HG02571 (cell line): ENCODE measurements around the gene TEK.

Experiments used
- ATAC-seq: cut with Tn5 transposase; IDR thresholded peaks from one replicate; pipeline ENCODE4 v1.9.1; 2021; ENCODE audit warnings: mild to moderate bottlenecking, moderate library complexity; ENCODE audit not compliant: unreplicated experiment

The TEK gene

GRCh38 chr9:27118916-27119315, 9.9 kb downstream of the TEK start:
- ATAC-seq = no peak

DNA sequence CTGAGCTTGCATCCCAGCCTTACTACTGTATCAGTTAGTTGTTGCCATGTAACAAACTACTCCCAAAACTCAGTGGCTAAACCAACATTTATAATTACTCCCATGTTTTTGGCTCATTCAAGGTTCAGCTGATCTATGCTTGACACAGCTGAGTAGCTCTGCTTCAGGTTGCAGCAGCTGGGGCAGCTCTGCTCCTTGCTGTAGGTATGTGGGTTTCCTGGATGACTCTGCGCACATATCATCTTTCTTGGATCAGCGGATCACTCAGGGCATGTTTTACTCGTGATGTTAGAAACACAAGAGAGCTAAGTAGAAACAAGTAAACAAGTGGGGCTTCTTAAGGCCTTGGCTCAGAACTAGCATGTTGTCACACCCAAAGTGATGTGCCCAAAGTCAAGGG, 15.1 kb downstream of the TEK start:
- no peak for ATAC-seq

DNA sequence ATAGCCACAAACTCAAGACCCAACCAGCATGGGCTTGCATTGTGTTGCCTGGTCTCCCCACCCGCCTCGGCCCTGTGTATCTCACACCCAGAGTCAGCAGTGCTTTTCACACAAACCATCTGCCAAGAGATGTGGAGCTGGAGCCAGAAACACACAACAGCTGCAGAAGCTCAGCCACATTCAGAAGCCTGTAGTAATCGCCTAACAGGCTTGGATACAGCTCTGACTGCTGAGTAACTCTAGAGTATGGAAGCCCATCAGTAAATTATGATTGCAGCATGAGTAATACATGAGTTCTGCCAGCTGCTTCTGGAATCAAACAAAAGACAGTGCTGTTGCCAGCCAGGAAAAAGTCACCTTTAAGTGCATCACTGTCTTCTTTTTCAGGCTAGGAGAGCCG, 16.0 kb downstream of the TEK start:
- ATAC-seq = no peak

- ATAC-seq = no peak
These were observed 16.9 kb downstream of the TEK start for GRCh38 chr9:27125936-27126335.

GRCh38 chr9:27126670-27127069, 17.6 kb downstream of the TEK start:
- no peak for ATAC-seq

- no peak for ATAC-seq
These were observed 20.2 kb downstream of the TEK start for GRCh38 chr9:27129221-27129620.

- no peak for ATAC-seq
These were observed 22.7 kb downstream of the TEK start for GRCh38 chr9:27131731-27132130.

DNA sequence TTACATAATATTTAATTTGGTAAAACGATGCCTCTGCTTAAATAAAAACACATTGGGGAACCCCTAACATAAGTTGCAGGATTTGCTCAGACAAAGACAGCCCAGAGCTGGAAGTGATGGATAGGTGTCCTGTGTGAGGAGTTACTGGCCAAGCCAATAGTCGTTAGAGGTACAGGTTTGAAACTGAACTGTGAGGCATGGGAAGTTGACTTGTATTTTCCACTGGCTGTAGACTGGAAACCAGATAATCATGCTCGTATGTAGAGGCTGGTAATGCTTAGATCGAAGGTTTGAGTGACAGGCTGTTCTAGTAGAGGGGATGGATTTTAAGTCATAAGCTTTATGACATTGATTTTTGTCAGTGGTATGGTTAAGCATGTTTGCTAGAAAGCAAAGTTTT, 24.8 kb downstream of the TEK start:
- ATAC-seq = no peak

DNA sequence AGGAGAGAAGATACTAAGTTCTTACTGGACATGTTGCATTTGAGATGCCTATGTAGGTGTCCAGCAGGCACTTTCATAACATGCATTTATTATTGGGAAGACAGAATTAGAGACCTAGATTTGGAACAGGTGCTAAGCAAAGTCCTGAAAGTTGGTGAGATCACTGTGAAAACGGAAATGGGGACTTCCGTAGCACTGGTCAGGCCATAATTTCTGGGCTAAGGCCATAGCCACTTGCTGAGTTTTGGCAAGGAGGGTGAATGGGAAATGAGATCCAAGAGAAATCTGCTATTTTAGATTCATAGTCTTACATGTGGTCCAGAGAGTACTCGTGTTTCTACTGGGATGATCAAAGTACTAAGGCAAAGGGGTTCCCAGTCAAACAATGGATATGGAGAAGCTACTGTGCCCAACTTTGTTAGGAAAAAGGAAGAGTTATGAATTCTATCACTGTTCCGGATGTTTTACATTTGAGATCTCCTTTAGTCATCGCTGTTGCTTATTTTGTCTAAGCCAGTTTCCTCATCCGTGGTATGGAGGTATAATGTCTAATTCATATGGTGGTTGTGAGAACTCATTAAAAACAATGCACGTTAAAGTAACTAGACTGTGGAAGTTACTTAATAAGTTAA, 33.4 kb downstream of the TEK start:
- no peak for ATAC-seq

DNA sequence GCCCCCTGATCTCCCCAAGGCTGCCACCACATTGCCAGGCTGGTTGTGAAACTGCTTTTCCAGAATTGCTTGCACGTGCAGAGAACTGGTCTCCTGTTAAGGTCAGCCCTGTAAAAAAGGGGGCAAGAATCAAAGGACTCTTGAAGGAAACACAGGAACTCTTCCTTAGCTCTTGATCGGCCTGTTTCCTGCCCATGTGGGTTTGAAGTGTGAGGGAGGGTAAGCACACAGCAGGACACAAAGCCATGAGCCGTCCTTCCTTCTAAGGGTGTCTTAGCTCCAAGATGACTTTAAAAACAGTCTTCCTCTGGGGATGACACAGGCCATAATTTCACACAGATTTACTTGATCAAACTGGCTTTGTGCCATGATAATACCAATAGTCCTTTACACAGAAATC, 36.1 kb downstream of the TEK start:
- ATAC-seq = no peak

- ATAC-seq = no peak
These were observed 40.6 kb downstream of the TEK start for GRCh38 chr9:27149651-27150050.

DNA sequence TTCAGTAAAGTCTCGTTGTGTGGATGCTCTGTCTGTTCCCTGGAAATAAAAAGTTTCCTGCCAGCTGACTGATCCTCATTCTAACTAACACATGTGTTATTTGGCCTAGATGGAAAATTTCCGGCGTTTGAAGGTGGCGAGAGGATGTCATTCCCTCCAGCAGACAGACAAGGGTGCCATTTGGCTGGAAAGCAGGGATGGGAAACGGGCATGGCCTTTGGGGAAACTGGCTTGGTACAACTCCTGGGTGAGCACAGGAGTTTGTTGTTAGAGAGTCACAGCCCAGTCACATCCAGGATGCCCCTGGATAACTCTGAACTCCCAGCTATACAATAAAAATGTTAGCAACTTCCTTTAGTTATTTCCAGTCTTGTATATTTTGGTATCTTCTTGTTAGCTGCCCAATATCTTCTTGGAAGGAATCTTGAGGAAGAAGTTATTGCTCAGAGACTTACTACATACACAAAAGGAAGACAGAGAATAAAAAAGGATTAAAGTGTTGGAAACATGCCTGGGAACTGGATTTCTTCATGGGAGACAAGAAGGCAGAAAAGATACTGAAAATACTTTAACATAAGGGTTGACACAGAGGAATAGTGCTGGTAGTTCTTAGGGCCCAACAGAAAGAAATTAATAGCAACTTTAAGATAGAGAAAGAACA, 41.9 kb downstream of the TEK start:
- no peak for ATAC-seq

DNA sequence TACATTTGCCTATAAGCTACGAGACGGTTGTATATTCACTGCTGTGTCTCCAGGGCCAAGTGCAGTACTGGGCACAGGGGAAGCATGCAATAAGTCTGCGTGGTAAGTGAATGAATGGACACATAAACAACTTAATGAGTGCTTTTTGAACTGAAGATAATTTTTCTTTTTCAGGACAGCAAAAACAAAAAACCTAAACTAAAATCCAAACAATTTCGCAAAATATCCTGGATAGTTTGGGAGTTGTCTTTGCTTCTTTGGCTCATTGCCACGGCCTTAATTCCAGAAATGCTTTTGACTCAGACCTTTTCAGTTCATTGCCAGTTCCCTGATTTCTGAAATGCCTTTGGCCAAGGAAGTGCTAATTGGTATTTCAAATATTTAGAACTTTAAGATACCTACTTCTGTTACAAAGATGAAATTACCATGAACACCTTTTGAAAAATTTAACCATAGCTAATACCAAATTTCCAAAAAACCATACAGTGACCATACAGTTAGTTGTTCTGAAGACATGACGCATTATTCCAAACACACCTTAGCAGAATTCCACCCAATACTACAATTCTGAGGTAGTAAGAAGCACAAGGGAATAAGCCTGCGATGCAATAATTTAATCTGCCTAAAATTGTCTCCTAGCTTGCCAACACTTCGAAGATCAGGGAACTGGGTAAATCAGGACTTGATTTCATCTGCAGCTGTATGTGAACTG, 42.8 kb downstream of the TEK start:
- ATAC-seq = no peak

- no peak for ATAC-seq
These were observed 43.3 kb downstream of the TEK start for GRCh38 chr9:27152405-27152718.

DNA sequence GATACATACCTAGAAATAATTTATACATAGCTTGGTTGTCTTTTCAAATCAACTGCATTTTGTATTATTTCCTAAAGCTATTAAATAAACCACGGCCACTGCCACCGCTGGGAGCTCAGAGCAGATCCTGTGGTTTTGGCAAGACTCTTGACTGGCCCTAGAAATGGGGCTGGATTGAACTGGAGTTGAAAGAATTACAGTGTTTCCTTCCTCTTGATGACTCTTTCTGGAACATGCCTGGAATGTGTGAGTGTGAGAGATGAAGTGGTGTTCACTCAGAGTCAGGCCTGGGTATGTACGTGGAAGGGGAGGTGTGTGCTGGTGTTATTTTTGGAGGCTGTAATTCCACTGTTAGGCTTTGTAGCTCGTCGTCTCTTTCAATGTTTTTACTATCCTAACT, 45.9 kb downstream of the TEK start:
- ATAC-seq = no peak

DNA sequence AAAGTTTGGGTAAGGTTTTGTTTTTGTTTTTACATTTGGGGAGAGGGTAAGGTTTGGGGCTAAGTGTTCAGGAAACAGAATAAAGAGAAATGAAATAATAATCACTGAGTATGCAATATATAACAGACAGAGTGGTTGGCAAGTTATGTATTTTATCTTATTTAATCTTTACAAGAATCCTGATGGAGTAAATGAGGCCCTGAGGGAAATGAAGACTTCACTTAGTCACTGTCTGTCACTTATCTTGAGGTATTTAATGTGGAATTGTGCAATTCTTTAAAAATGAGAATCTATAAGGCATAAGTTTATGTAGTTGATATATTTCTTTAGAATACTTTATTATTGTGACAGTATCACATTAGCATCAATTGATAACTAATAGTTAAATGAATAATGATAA, 48.1 kb downstream of the TEK start:
- ATAC-seq = no peak

- ATAC-seq = no peak
These were observed 48.7 kb downstream of the TEK start for GRCh38 chr9:27157736-27158135.

- ATAC-seq = no peak
These were observed 51.6 kb downstream of the TEK start for GRCh38 chr9:27160636-27161035.

DNA sequence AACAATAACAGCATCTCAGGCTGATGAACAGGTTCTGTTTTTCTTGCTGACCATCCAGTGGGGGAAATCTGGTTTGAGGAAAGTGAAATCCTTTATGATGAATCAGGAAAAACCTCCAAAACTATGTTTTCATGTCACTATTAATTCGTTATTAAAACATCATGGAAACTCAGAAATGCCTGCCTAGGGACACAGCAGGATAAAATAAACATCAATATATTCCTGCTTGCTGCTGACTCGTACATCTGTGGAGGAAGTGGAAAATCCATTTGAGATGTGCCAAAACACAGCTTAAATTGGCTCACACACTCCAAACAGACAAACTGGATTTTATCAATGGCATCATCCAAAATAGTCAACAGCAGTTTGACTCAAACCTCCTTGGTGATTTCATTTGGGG, 53.0 kb downstream of the TEK start:
- no peak for ATAC-seq

DNA sequence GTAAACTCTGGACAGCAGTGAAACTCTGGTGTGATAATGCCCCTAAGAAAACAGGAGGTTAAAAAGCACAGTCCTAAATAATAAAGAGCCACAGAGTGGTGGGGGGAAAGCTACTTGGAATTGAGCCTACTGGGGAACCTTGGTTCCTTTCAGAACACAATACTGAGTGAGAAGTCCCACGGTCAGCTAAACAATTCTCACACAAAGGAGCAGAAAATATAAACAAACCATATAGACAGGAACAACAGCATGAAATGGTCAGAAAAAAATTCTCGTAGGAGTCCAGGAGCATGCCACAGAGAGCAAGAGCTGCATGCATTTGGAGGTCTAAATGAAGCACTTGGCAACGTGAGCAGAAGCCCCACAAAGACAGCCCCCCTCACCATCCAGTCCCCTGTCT, 56.0 kb downstream of the TEK start:
- ATAC-seq = no peak

DNA sequence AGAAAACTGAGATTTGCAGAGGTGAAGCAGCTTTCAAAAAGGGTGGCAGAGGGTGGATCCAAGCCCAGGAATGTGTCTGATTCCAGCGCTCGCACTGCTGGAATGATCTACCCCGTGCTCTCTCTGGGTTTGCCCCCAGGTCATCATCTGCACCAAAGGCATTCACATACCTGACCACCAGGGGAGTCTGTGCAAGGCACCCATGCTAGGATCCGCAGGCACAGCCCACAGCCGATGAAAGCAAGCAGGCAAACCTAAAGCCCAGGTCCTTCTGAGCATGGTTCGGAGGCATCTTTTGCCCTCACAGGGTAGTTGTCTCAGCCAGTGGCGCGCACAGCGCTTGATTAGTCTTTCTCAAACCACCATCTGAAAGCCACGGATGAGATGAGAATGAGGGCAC, 56.6 kb downstream of the TEK start:
- no peak for ATAC-seq

DNA sequence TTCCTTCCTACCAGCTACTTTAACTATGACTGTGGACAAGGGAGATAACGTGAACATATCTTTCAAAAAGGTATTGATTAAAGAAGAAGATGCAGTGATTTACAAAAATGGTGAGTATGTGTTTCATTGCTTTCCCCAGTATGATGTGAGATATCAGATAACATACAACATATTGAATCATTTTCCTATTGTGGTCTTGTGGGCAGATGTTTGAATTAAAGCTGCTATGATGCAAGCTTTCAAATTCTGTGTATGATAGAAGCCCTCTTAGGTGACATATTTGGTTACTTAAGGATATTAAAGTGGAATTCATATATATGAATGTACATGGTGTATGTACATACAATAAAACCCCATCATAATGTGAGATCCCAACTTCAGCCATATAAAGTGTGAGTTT, 59.5 kb downstream of the TEK start:
- ATAC-seq = no peak

DNA sequence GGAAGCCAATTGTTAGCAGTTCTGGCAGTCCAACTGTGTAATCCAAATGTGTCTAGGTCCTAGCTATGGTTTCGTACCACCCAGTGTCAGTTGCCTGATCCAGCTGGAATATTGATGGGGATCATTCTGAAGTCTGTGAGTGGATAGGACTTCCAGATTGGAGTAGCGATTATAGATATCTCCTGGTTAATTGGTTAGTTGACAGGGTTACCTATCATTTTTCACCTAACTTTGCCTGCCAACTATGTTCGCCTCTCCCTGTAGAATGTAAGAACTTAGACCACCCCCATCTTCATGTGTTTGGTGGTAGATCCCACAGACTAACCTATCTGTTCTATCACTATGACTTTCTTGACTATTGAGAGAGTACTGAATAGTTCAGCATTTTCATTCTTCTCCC, 59.9 kb downstream of the TEK start:
- ATAC-seq = no peak
